GM10266 (cell line): ENCODE results near the gene MRPS9.

Source experiments
- DNase-seq: peaks from one replicate; pipeline ENCODE4 v3.0.0; 2012; ENCODE audit errors: extremely low spot score
- CTCF ChIP-seq: IDR thresholded peaks from 2 replicates; pipeline ENCODE4 v1.5.1; 2012; ENCODE audit warnings: mild to moderate bottlenecking, low read depth; ENCODE audit not compliant: control insufficient read depth, insufficient read depth; ENCODE audit errors: missing control alignments

MRPS9 gene

GRCh38 chr2:105092797-105093196 is 54.9 kb downstream of the MRPS9 start:
- TF ChIP-seq CTCF: no peak
- DNase-seq: no peak

DNA sequence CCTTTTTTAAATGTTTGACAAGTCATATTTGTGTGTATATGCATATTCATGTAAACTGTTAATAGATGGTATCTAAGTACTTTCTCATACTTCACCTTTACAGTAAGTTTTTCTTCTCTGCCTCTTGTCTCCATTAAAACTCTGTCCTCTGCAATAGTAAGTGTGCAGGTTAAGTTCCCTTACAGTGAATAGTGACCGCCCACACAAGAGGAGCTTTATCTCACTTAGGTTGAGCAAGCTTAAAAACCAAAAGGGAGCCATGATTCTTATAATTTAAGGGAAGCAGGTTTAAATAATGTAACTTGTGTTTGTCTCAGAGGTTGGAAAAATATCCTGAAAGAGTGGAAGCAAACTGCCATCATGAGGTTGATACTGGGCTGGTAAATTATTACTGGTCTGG is 61.3 kb downstream of the MRPS9 start:
- DNase-seq: no peak
- TF ChIP-seq CTCF: no peak

DNA sequence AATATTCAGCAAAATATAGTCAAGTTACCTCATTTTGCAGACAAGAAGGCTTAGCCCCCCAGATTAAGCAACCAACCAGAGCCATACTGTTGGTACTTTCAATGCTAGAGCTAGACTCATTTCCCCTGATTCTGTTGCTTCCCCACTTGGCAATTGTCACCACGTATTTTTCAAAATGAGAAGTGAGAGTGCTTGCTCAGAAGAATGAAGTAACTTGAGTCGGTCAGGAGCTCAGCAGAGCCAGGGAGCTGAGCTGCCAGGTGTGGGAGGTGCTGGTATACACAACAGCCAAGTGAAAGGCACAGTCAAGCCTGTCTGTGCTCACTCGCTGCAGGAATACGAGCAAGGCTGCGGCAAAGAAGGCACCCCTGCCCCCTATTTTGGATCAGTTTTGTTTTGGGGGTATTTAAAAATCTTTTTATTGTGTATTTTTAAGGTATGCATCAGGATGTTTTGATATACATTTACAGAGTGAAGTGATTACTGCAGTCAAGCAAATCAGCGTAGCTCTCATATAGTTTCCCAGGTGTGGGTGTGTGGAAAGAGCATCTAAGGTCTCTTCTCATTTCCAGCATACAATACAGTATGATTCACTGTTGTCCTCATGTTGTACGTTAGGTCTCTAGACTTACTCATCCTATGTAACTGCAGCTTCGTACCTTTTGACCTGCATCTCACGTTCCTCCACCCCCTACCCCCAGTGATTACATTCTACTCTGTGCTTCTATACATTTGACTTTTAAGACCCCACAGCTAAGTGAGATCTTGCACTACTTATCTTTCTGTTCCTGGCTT is 62.4 kb downstream of the MRPS9 start:
- DNase-seq: peak; percentile 41
- TF ChIP-seq CTCF: no peak

DNA sequence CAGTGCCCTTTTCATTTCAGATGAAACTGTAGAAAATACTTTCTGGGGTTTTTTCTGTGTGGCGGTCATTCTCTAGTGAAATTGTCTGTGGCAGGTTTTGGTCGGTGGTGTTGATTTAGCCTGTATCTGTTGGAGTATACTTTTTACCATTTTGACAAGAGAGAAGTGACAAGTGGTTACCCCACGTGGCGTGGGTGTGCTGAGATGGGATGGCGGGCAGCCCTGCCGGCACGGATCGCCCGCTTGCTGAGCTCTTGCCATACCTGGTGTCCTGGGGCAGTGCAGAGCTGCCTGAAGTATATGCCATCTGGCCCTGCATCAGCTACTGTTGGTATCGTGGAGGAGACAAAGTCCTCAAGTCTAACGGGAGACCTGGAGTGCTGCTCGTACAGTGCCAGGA is 64.1 kb downstream of the MRPS9 start:
- no peak for TF ChIP-seq CTCF
- DNase-seq: no peak

DNA sequence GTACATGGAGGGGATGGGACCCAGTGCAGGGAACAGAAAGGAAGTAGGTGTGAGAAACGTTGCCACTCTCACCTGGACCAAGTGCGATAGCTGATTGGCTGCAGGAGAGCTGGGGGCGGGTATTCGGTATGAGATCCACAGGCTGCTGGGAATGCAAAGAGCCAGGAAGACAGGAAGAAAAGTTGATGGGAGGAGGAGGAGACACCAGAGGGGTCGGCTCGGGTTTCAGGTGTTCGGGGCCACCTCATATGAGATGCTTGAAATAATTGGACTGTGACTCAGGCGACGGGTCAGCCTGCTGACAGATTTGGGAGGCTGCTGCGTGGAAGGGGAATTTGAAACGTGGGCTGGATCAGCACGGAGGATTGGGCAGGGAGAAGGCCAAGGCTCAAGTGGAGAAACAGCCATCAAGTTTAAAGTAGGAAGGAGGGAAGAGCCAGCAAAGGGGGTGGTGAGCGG is 65.1 kb downstream of the MRPS9 start:
- DNase-seq: no peak
- no peak for TF ChIP-seq CTCF

DNA sequence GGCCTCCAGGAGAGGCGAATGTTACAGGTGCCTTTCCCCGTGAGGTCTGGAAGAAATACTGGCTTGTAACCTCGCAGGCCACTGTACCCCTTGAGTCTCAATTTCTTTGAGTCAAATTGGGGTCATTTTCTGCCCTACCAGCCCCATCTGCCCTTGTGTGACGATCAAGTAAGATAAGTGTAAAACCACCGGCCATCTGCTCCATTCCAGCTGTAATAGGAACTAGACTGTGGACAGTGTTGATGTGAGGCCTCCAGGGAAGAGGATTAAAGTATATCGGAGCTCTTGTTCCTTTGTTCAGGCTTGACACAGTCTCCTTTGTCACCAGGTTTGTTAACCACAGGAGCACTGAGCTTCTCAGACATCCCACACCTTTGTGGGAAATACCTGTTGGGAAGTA is 65.6 kb downstream of the MRPS9 start:
- TF ChIP-seq CTCF: no peak
- DNase-seq: no peak

- TF ChIP-seq CTCF: no peak
- DNase-seq: no peak
Measured at GRCh38 chr2:105104208-105104731, 66.4 kb downstream of the MRPS9 start.
